Heart right ventricle (tissue), 16 donors: ENCODE measurements around the gene BTBD9. TPM values are rescaled to one million over a fixed set of nuclear protein-coding genes. Genes with fewer than 3 reads are reported as not detected.

Source experiments
- ATAC-seq, 8 donors: fragments of 200-7000 bp; cut with Tn5 transposase; one replicate each; pipeline ENCODE4 v1.9.1; 2020; ENCODE audit warnings: mild to moderate bottlenecking in 8 of 8, moderate library complexity in 8 of 8, moderate number of reproducible peaks in 1 of 8
- DNase-seq, 2 donors: peaks; one replicate each; pipeline ENCODE4 v3.0.0-alpha.2; 2020
- H3K27ac ChIP-seq, 10 donors: fragments of 200-600 bp; sonication (generic) in 2 of 10; one replicate each; pipeline versions ENCODE4 v1.5.0 to v1.8.0; 2020 to 2022; ENCODE audit warnings: mild to moderate bottlenecking in 3 of 10
- H3K27me3 ChIP-seq, 7 donors: fragments of 200-600 bp; one replicate each; pipeline ENCODE4 v1.8.0; 2021 to 2022; ENCODE audit warnings: mild to moderate bottlenecking in 2 of 7
- H3K36me3 ChIP-seq, 9 donors: fragments of 200-600 bp; sonication (generic) in 1 of 9; one replicate each; pipeline versions ENCODE4 v1.5.0 to v1.8.0; 2020 to 2022; ENCODE audit warnings: mild to moderate bottlenecking in 2 of 9
- H3K4me1 ChIP-seq, 9 donors: fragments of 200-600 bp; sonication (generic) in 1 of 9; one replicate each; pipeline versions ENCODE4 v1.5.0 to v1.8.0; 2020 to 2022; ENCODE audit warnings: mild to moderate bottlenecking in 4 of 9
- H3K4me3 ChIP-seq, 10 donors: fragments of 200-600 bp; sonication (generic) in 2 of 10; one replicate each; pipeline versions ENCODE4 v1.5.0 to v1.8.0; 2020 to 2022; ENCODE audit warnings: mild to moderate bottlenecking in 7 of 10, moderate library complexity in 2 of 10
- H3K9me3 ChIP-seq, 11 donors: fragments of 200-600 bp in 10 of 11; sonication (generic) in 2 of 11; one replicate each; pipeline versions ENCODE4 v1.5.0 to v1.8.0; 2013 to 2022; ENCODE audit warnings: mild to moderate bottlenecking in 2 of 11, control low read depth in 1 of 11, moderate library complexity in 1 of 11
- WGBS, 2 donors: extraction: QIAGEN DNeasy Blood & Tissue Kit; methylation state at CpG; one replicate each; pipeline ENCODE4 v1.1.7; 2013; ENCODE audit warnings: inconsistent platforms in 1 of 2; 5-methylcytosine and 5-hydroxymethylcytosine counted together
- intact Hi-C, 10 donors: fragments of 100-400 bp; cut with DNase I; formaldehyde crosslinking; loops; one replicate each; pipeline versions ENCODE4 v1.11.1 to v1.14.2; 2022
- polyA plus RNA-seq, 2 donors: library from polyadenylated mRNA; stranded (reverse); fragments of 200-250 nt; gene quantifications; one replicate each; pipeline ENCODE4 v1.2.3, GENCODE V29; 2013
- total RNA-seq, 10 donors: library from RNA; stranded (reverse); fragmentation: NEBNext Ultra II Directional in 3 of 10; extraction: Animal tissue kit (Norgen Biotek cat#: 25700) in 3 of 10; gene quantifications; one replicate each; pipeline versions ENCODE4 v1.2.1 to v1.2.4, GENCODE V29; 2021 to 2023
- TF ChIP-seq, protein P1 (sequence below), 9 donors: fragments of 200-600 bp; sonication (generic) in 2 of 9; IDR thresholded peaks; one replicate each; pipeline versions ENCODE4 v1.5.0 to v1.8.0; 2021 to 2022; ENCODE audit warnings: antibody characterized with exemption in 9 of 9, mild to moderate bottlenecking in 5 of 9, moderate library complexity in 1 of 9
- donor health status: Arrhythmogenic right ventricular cardiomyopathy.
- donor health status: ischemic (EF 13 %, LVEDD 7.1; RV severe dilation, severe dysfunction).
- donor health status: healthy with polysubstance abuse.
- donor health status: DM: no; HTN: yes; CAD: no.
- donor health status: DM: no; HTN: no; CAD: no.
- donor health status: ischemic (EF 25% LVEDD 6.9; RV normal size, moderate dysfunction).
- donor health status: ischemic (EF 25% LVEDD 5.7; RV mildly dilated, moderate dysfunction).
- donor health status: healthy.
- donor health status: DM: yes; HTN: yes; CAD: no.
- donor health status: Ischemic cardiomyopathy.
- donor health status: ischemic (EF 35%, LVEDD 5.7; RV mildly dilated, moderate dysfunction).
- donor health status: nonischemic (EF 11% LVEDD 7.7; RV severe dilation, severe dysfunction).
- donor health status: DM: yes; HTN: yes; CAD: no.
- donor health status: PGD.
- donor health status: ischemic (EF 29% LVEDD 5.4; RV normal size, mild dysfunction).
- donor health status: nonischemic (EF 23%, LVEDD 6.1; RV moderate dilation, normal function).

The BTBD9 gene
- total and polyA plus RNA-seq, 12 donors, result 4.2 to 27.7 (median 18.3) TPM

DNA sequence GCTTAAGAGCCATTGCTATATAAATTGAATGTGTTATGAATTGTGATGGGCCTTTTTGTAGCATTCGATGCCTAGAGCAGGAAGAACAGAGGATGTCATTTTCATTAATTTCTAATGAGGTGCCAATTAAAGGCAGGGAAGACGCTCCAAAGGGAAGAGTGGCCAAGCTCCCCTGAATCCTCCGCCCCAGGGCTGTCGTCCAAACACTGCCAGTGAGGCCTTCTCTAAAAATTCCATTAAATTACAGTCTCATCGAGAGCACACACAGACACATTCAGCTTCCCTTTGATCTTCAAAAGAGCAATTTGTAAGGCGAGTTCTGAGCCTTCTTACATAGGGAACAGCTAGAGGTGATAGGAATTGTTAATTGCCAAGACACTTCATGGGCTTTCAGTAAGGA is 520.2 kb downstream of the BTBD9 start:
- DNase-seq (no peak), ATAC-seq (no peak)
- no peaks in the 10 kb centered on the region for H3K27me3 ChIP-seq
- 85 to 86% methylated on average over 6 of the region's 6 CpGs for WGBS, 2 donors
- no peak overlapping the region for H3K4me3 ChIP-seq
- H3K9me3 ChIP-seq, result no peaks in the 10 kb centered on the region
- no peak overlapping the region for H3K27ac ChIP-seq
- H3K36me3 ChIP-seq, result peaks cover 0 to 77% (median 5%) of the 10 kb centered on the region in 9 donors
- intact Hi-C loops, result no loop called here
- TF ChIP-seq, protein P1, sequence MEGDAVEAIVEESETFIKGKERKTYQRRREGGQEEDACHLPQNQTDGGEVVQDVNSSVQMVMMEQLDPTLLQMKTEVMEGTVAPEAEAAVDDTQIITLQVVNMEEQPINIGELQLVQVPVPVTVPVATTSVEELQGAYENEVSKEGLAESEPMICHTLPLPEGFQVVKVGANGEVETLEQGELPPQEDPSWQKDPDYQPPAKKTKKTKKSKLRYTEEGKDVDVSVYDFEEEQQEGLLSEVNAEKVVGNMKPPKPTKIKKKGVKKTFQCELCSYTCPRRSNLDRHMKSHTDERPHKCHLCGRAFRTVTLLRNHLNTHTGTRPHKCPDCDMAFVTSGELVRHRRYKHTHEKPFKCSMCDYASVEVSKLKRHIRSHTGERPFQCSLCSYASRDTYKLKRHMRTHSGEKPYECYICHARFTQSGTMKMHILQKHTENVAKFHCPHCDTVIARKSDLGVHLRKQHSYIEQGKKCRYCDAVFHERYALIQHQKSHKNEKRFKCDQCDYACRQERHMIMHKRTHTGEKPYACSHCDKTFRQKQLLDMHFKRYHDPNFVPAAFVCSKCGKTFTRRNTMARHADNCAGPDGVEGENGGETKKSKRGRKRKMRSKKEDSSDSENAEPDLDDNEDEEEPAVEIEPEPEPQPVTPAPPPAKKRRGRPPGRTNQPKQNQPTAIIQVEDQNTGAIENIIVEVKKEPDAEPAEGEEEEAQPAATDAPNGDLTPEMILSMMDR (IDR thresholded peaks at IDR 0.05), result no peak
- H3K4me1 ChIP-seq, result peaks cover 0 to 19% (median 0%) of the 10 kb centered on the region in 9 donors

DNA sequence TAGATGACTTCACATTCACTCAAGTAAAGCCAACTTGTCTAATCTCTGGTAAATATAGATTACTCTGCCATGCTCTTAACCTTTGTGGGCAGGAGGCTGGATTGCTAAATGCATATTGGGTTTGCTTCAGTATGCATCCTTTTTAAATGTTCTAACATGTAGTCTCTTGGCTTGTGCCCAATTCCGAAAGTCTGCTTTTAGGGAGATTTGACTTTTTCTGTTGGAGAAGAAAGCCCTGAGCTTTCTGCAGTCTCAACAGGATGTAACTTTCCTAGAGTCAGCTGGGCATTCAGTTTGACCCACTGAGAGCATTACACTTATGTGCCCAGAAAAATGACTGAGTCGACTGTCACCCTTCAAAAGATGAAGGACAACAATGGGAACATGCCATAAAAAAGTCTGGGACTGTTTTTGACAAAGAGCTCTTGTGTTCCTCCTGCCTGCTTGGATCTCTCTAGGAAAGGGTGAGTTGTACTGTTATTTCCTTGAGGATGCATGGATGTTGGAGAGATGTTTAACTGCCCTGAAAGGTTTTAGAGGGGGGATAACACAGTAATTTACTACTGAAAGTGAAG is 520.9 kb downstream of the BTBD9 start:
- no peak for DNase-seq
- intact Hi-C loops, result no loop called here
- no peaks in the 10 kb centered on the region for H3K9me3 ChIP-seq
- ATAC-seq, result no peak
- TF ChIP-seq, protein P1 (IDR thresholded peaks at IDR 0.05), result no peak
- no peaks in the 10 kb centered on the region for H3K27me3 ChIP-seq
- peaks cover 0 to 26% (median 4%) of the 10 kb centered on the region in 9 donors for H3K4me1 ChIP-seq
- H3K36me3 ChIP-seq, result peaks cover 0 to 71% (median 5%) of the 10 kb centered on the region in 9 donors
- no peak overlapping the region for H3K4me3 ChIP-seq
- 56 to 75% methylated on average over 2 of the region's 2 CpGs for WGBS, 2 donors
- H3K27ac ChIP-seq, result no peak overlapping the region

Other genes with a start within 250 kb of the BTBD9 start
- gene GLO1, start 63.2 kb upstream of the BTBD9 start, total RNA-seq, result 10 to 100 TPM; 75.1 to 96.1 (median 82.7) TPM
- gene GLO1, start 63.2 kb upstream of the BTBD9 start, polyA plus RNA-seq, result 10 to 100 TPM; 50.2 to 60.1 TPM
- gene DNAH8, start 75.4 kb upstream of the BTBD9 start, total RNA-seq, result under 1 TPM in 4 of 10 donors, not detected in 6; 0.02 to 0.09 (median 0.03) TPM
- gene DNAH8, start 75.4 kb upstream of the BTBD9 start, polyA plus RNA-seq, result not detected